ENCODE data around the gene MAPK9.

MAPK9 gene

DNA sequence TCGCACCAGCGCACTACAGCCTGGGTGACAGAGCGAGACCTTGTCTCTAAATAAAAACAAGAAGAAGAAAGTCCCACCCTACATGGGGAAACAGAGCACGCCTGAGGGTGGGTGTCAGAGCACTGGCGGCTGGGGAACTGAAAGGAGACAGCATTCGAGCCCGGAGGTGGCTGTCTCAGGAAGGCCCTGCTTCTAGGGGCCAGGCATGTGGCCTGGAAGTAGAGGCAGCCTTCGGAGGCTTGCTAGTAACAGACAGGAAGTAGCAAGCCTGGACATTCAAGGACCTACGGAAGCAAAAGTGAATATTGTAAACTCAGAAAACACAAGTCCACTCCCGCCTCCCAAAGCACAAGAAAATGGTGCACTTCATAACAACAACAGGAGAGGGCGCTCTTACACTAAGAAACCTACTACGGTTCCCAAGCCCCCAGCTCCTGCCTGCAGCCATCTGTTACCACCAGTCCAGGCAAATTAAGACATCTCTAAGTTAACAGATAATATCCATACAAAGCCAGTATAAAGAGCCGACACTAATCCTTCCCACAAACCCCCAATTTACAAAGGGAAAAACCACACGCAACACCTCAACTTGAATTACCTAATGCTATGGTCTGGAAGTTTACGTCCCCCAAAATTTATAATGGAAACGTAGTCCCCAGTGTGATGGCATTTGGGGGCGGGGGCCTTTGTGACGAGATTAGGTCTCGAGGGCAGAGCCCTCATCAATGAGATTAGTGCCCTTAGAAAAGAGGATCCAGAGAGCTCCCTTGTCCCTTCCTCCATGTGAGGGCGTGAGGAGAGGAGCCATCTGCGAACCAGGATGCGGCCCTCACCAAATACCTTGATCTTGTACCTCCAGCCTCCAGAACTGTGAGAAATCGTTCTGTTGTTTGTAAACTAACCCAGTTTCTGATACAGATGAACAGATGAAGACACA is 90.6 kb downstream of the MAPK9 start:
- DNase-seq: peak; percentile 25

DNA sequence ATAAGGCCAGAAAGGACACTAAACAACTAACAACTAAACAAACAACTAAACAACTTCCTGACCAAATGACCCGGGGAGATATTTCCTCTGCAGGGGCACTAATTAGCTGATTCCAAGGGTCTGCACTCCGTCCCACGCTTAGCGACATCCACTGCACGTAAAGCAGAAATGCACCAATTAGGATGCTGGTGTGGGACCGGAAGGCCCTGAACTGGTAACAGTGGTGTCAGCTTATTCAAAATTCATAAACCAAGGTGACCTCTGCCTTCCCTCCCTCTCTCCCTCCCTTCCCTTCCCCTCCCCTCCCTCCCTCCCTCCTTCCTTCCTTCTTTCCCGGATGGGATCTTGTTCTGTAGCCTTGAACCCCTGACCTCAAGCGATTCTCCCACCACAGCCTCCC is 92.5 kb downstream of the MAPK9 start:
- DNase-seq: no peak

DNA sequence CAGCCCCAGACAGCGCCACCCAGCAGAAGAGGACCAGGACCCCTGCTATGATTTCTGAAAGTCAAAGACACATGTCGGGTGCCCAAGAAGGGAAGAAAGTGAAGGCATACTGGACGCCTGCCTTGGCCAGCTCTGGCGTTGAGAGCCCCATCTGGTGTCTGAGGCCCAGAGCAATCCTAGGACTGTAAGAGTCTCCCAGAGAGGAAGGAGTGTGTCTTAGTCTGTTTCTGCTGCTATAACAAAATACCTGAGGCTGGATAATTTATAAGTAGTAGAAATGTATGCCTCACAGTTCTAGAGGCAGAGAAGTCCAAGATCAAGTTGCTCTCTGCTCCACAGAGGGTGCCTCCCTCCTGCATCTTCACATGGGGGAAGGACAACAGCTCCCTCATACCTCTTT is 93.7 kb downstream of the MAPK9 start:
- DNase-seq: no peak

DNA sequence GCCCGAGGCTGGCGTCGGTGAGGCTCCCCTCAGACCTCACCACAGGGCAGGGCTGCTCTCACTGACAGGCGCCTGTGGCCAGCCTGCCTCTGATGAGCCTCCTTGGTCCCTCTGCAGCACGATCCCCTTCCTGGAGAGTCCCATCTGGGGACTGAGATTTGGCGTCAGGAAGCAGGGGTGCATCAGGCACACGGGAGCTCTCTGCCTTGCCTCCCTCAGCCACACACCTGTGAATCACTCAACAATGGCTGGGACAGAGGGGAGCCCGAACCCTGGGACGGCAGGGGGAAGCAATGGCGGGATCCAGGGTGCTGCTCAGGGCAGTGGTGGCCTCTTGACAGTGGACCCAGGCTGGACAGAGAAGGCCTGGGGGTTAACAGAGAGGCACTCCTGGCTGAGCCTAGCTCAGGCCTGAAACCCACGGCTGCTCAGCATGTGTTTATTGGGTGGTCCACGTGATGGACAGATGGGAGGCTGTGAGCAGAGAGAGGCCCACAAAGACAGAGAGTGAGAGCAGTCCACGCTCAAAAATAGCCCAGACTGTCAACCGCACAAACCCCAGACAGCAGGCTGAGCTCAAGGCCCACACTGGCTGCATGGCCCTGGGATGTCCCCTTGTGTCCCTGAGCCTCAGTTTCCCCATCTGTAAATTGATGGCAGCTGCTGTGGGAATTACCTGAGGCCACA is 94.7 kb downstream of the MAPK9 start:
- DNase-seq: no peak

DNA sequence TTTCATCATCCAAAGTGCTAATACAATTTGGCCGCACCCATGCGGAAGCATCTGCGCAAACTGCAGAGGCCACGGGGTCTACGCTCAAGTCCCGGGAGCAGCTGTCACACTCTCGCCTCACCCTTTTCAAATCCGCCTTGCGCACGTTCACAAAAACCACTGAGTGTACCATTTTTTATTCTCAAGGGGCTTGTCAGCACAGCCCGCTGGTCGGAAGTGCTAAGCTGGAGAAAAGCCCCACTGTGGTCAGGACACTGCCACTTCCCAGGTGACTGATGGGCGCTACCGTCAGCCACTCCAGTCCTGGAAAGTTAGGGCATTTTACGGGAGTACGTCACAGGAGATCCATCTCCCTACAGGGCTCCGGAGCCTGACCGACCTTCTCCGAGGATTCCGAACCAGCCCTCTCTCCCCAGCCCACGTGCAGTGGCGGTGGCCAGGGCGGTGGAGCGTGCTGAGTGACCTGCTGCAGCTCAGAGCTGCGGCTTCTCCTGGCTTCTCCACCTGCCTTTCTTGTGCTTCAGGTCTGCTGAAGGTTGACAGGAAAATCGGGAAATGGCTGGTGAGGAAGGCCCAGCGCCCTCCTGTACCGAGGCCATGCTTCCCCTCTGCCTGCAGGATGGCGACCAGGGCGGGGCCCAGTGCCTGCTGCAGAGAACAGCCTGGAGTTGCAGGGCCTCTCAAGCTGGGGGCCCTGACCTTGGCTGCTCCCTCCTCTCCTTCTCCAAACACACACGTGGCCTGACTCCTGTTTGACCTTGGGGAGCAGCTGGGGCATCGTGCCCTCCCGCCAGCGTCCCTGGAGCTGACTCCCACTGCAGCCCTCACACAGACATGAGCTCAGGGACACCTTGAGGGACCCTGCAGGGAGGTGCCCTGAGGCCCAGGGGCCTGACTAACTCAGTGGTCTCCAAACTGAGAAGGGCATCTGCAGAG is 97.2 kb downstream of the MAPK9 start:
- no peak for DNase-seq

DNA sequence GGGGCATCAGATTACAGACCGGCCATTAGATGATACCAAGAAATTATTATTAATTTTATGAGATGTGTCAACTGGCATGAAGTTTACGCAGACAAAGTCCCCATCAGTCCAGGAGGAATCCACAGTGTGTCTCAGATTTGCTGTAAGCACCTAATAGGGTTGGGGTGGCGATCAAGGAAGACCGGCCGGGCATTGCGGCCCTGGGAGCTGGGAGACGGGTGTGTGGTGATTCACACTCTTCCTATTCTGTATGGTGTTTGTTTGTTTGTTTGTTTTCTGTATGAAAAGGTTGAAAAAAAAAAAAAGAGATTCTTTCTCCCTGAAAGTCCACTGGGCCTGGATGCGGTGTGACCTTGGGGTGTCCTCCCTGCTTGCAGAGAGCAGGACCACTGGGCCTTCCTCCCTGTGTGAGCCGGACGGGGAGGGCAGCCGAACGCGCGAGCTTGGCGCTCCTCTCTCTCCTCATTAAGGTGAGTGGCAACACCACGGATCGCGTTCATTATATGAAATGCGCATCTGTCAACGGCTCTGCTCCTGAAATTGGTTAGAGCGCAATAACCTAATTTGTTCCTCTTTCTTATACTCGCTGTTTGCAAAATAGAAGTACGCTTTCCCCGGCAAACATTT is 98.0 kb downstream of the MAPK9 start:
- no peak for DNase-seq

DNA sequence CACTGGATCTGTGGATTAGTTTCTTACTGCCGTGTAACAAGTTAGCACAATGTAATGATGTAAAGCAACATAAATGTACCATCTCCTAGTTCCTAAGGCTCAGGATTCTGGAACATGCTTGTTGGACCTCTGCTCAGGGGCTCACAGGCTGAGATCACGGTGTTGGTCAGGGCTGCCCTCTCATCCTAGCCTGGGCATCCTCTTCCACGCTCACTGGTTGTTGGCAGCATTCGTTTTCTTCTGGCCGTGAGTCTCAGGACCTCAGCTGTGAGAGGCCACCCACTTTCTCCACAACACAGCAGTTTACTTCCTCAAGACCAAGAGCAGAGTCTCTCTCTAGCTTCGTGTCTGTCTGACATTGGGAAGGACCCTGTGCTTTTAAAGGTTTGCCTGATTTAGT is 100.2 kb downstream of the MAPK9 start:
- DNase-seq: no peak

DNA sequence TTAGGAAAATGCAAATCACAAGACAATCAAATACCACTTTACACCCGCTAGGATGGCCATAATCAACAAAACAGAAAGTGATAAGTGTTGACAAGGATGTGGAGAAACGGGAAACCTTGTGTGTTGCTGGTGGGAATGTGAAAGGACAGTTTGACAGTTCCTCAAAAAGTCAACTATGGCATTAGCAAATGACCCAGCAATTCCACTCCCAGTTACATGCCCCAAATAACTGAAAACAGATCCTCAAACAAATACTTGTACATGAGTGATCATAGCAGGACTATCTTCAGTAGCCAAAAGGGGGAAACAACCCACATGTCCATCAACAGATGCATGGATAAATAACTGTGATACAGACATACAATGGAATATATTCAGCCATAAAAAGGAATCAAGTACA is 104.1 kb downstream of the MAPK9 start:
- no peak for DNase-seq

Data from activated CD4-positive, alpha-beta T cell treated with anti-CD3 and anti-CD28 coated beads for 48 hours (primary cell).